Body of pancreas (tissue), 4 donors: ENCODE results near the gene DRICH1.

Experiments used
- POLR2A ChIP-seq, 3 donors: fragments of 450-650 bp; IDR thresholded peaks; one replicate each; pipeline ENCODE4 v1.6.1; 2016; ENCODE audit warnings: antibody characterized with exemption in 3 of 3, mild to moderate bottlenecking in 2 of 3
- TF ChIP-seq, protein P1 (sequence below), 7 experiments: fragments of 450-650 bp in 4 of 7; fragments of 200-600 bp in 3 of 7; sonication (generic) in 3 of 7; IDR thresholded peaks; one replicate each; pipeline ENCODE4 v1.5.1; 2016 to 2019; ENCODE audit warnings: antibody characterized with exemption in 7 of 7

DNA sequence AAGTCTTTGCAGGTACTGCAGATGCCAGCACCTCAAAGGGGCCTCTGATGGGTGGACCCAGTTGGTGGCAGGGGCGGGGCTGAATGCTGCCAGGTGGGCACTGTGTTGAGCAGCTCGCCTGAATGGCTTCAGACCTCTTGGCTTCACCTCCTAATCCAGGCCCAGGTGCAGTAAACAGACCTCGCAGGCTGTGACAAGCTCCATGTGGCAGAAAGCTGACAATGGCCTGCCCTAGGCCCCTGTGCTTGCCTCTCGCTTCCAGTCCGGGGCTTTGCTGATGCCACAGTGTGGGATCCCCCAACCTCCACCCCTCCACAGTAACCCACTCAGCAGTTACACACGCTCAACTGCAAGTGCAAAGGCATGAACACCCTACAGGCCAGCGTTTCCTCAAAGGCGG lies 61.4 kb downstream of the DRICH1 start:
- TF ChIP-seq POLR2A (IDR thresholded peaks at IDR 0.05) = no peak
- TF ChIP-seq, protein P1, sequence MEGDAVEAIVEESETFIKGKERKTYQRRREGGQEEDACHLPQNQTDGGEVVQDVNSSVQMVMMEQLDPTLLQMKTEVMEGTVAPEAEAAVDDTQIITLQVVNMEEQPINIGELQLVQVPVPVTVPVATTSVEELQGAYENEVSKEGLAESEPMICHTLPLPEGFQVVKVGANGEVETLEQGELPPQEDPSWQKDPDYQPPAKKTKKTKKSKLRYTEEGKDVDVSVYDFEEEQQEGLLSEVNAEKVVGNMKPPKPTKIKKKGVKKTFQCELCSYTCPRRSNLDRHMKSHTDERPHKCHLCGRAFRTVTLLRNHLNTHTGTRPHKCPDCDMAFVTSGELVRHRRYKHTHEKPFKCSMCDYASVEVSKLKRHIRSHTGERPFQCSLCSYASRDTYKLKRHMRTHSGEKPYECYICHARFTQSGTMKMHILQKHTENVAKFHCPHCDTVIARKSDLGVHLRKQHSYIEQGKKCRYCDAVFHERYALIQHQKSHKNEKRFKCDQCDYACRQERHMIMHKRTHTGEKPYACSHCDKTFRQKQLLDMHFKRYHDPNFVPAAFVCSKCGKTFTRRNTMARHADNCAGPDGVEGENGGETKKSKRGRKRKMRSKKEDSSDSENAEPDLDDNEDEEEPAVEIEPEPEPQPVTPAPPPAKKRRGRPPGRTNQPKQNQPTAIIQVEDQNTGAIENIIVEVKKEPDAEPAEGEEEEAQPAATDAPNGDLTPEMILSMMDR (IDR thresholded peaks at IDR 0.05) = no peak
